ENCODE results near the gene SCNN1A. TPM values are rescaled to one million over a fixed set of nuclear protein-coding genes. Genes with fewer than 3 reads are reported as not detected.

The SCNN1A gene
- total and polyA plus RNA-seq, 2 donors (not counting 1 experiment from before 2014, with no cell fraction given) = under 0.01 to 0.05 TPM

DNA sequence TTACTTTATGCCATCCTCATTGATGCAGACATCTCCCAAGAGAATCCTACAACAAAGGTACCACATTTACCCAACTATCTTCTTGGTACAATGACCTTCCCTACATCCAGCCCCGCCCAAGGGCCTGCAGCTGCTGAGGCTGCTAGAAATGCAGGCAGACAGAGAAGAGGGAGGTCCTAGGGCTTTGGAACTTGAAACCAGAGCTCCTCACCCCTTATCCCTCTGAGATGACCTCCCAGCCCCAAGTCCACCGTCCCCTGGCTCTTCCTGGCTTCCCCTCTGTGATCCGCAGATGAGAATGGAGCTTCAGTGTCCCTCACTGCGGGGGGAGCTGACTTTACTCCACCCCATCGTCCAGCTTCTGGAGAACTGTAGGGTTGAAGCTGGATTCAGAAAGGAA lies 31.8 kb downstream of the SCNN1A start:
- H2AFZ ChIP-seq (ENCODE audit: low read length) = peak overlapping the region; percentile 34
- TF ChIP-seq, protein P1, sequence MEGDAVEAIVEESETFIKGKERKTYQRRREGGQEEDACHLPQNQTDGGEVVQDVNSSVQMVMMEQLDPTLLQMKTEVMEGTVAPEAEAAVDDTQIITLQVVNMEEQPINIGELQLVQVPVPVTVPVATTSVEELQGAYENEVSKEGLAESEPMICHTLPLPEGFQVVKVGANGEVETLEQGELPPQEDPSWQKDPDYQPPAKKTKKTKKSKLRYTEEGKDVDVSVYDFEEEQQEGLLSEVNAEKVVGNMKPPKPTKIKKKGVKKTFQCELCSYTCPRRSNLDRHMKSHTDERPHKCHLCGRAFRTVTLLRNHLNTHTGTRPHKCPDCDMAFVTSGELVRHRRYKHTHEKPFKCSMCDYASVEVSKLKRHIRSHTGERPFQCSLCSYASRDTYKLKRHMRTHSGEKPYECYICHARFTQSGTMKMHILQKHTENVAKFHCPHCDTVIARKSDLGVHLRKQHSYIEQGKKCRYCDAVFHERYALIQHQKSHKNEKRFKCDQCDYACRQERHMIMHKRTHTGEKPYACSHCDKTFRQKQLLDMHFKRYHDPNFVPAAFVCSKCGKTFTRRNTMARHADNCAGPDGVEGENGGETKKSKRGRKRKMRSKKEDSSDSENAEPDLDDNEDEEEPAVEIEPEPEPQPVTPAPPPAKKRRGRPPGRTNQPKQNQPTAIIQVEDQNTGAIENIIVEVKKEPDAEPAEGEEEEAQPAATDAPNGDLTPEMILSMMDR (conservative IDR thresholded peaks at IDR 0.05 in 1 of 2, IDR thresholded peaks at IDR 0.05 in 1 of 2; ENCODE audit: low read depth in 1 of 2, low read length in 2 of 2) = no peak
- TF ChIP-seq EZH2 (IDR thresholded peaks at IDR 0.05; ENCODE audit: low read length, missing control alignments) = no peak
- peaks cover 3% of the 10 kb centered on the region for H3K36me3 ChIP-seq (ENCODE audit: control insufficient read depth, insufficient read depth, low read length)
- H3K9ac ChIP-seq (ENCODE audit: insufficient read depth, low read length) = no peak overlapping the region
- no peak overlapping the region for H3K27ac ChIP-seq (ENCODE audit: insufficient read depth, low read length)
- H3K79me2 ChIP-seq (ENCODE audit: control insufficient read depth, insufficient read depth, low read length) = peaks cover 35% of the 10 kb centered on the region
- no peak for DNase-seq (ENCODE audit: low read depth in 2 of 2)
- no peaks in the 10 kb centered on the region for H4K20me1 ChIP-seq (ENCODE audit: control insufficient read depth, extremely low read depth, insufficient read depth, low read length)
- H3K27me3 ChIP-seq (ENCODE audit: control insufficient read depth, insufficient read depth, low read length) = no peaks in the 10 kb centered on the region
- peaks cover 28% of the 10 kb centered on the region for H3K4me1 ChIP-seq (ENCODE audit: control insufficient read depth, extremely low read depth, insufficient read depth, low read length)
- no peak overlapping the region for H3K4me2 ChIP-seq (ENCODE audit: extremely low read depth, insufficient read depth, low read length)
- no peaks in the 10 kb centered on the region for H3K9me3 ChIP-seq (ENCODE audit: control insufficient read depth, insufficient read depth, low read depth, low read length)
- H3K4me3 ChIP-seq (replicated peaks in 1 of 4; ENCODE audit: control extremely low read depth in 1 of 4, insufficient read depth in 1 of 4, low read depth in 3 of 4, low read length in 4 of 4) = no peak overlapping the region

DNA sequence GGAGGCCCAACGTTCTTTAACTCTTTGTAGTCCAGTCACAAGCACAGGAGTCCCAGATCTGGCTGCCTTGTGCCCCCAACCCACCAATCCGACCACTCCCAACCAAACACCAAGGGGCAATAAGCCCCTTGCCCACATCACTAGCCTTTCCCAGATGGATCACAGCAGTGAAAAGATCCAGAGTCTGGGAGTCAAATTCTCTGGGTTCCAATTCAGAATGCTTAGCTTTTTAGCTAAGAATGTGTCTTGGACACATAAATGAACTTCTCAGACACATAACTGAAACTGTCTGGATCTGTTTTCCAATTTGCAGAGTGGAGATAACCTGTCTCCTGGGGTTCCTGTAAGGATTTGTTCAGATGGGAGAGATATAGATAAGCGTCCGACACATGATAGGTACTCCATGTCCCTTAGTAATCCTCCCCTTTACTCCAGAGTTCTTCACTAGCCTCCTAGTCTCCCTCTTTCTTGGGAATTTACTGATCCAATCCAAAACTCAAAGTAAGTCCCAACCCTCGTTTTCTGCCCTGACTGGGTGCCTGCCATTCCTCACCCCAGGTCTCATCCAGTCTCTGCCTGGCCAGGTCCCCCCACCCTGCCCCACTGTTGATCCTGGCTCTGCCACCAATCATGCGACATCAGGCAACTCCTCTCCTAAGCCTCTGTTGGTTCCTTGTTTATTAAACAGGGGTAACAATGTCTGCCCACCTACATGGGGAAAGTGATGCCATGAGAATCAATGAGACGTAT lies 33.0 kb downstream of the SCNN1A start:
- Histone ChIP-seq H3K4me1 (ENCODE audit: control insufficient read depth, extremely low read depth, insufficient read depth, low read length) (peaks cover 36% of the 10 kb centered on the region), H3K9me3 (ENCODE audit: control insufficient read depth, insufficient read depth, low read depth, low read length) (no peaks in the 10 kb centered on the region), H3K36me3 (ENCODE audit: control insufficient read depth, insufficient read depth, low read length) (peaks cover 3% of the 10 kb centered on the region), H3K4me2 (ENCODE audit: extremely low read depth, insufficient read depth, low read length) (peak overlapping the region; percentile 77), H3K9ac (ENCODE audit: insufficient read depth, low read length) (peak overlapping the region; percentile 97), H3K27ac (ENCODE audit: insufficient read depth, low read length) (peak overlapping the region; percentile 99), H2AFZ (ENCODE audit: low read length) (peak overlapping the region; percentile 18), H3K27me3 (ENCODE audit: control insufficient read depth, insufficient read depth, low read length) (no peaks in the 10 kb centered on the region), H4K20me1 (ENCODE audit: control insufficient read depth, extremely low read depth, insufficient read depth, low read length) (peaks cover 2% of the 10 kb centered on the region), H3K4me3 (replicated peaks in 1 of 4; ENCODE audit: control extremely low read depth in 1 of 4, insufficient read depth in 1 of 4, low read depth in 3 of 4, low read length in 4 of 4) (peak overlapping the region; percentile 78 to 100 (median 94)), H3K79me2 (ENCODE audit: control insufficient read depth, insufficient read depth, low read length) (peaks cover 47% of the 10 kb centered on the region)
- TF ChIP-seq, protein P1 (conservative IDR thresholded peaks at IDR 0.05 in 1 of 2, IDR thresholded peaks at IDR 0.05 in 1 of 2; ENCODE audit: low read depth in 1 of 2, low read length in 2 of 2) = no peak
- TF ChIP-seq EZH2 (IDR thresholded peaks at IDR 0.05; ENCODE audit: low read length, missing control alignments) = no peak
- no peak for DNase-seq (ENCODE audit: low read depth in 2 of 2)

DNA sequence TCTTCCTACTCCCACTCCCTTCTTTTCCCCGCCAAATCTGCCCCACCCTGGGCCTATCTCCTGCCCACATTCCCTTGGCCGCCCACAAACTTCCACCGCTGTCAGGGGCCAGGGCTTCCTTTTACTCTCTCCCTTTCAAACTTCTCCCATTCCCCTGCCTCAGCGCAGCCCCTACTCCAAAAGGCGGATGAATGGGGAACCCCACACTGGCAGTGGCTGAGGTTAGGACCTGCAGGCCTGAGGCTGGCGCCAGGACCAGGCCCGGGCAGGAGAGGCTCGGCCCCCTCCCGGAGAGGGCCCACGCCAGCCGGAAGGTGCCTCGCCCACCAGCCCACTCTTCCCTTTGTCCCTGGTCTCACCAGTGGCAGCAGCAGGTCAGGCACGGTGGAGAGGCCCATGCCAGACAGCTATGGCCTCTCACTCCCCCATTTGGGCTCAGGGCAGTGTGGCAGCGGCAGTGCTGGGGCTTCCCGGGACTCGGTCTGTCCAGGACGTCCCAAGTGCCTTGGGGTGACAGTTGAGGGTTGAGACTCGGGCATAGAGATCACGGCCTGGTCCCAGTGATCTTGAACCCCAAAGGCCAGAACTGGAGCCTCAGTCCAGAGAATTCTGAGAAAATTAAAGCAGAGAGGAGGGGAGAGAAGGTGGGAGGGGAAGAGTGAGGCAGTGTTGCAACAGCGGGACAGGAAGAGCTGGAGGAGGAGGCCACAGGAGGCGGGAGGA lies 33.8 kb downstream of the SCNN1A start, which contains the start of gene TNFRSF1A:
Gene TNFRSF1A, minus strand, starts transcription at position 660 of the 723 bp plus-strand sequence. Its CDS starts 262 bp downstream, at position 398.
- peaks cover 2% of the 10 kb centered on the region for H4K20me1 ChIP-seq (ENCODE audit: control insufficient read depth, extremely low read depth, insufficient read depth, low read length)
- H3K27me3 ChIP-seq (ENCODE audit: control insufficient read depth, insufficient read depth, low read length) = no peaks in the 10 kb centered on the region
- peak within 1 kb of the TSS; percentile 98 for H3K4me2 ChIP-seq (ENCODE audit: extremely low read depth, insufficient read depth, low read length)
- no peaks in the 10 kb centered on the region for H3K9me3 ChIP-seq (ENCODE audit: control insufficient read depth, insufficient read depth, low read depth, low read length)
- H3K36me3 ChIP-seq (ENCODE audit: control insufficient read depth, insufficient read depth, low read length) = peaks cover 3% of the 10 kb centered on the region
- DNase-seq (ENCODE audit: low read depth in 2 of 2) = peak; percentile 83 to 90
- H3K79me2 ChIP-seq (ENCODE audit: control insufficient read depth, insufficient read depth, low read length) = peaks cover 54% of the 10 kb centered on the region
- H2AFZ ChIP-seq (ENCODE audit: low read length) = peak within 1 kb of the TSS; percentile 18
- peak within 1 kb of the TSS; percentile 97 for H3K9ac ChIP-seq (ENCODE audit: insufficient read depth, low read length)
- H3K27ac ChIP-seq (ENCODE audit: insufficient read depth, low read length) = peak within 1 kb of the TSS; percentile 99
- peak within 1 kb of the TSS; percentile 78 to 100 (median 94) for H3K4me3 ChIP-seq (replicated peaks in 1 of 4; ENCODE audit: control extremely low read depth in 1 of 4, insufficient read depth in 1 of 4, low read depth in 3 of 4, low read length in 4 of 4)
- TF ChIP-seq, protein P1 (conservative IDR thresholded peaks at IDR 0.05 in 1 of 2, IDR thresholded peaks at IDR 0.05 in 1 of 2; ENCODE audit: low read depth in 1 of 2, low read length in 2 of 2) = no peak
- no peak for TF ChIP-seq EZH2 (IDR thresholded peaks at IDR 0.05; ENCODE audit: low read length, missing control alignments)
- H3K4me1 ChIP-seq (ENCODE audit: control insufficient read depth, extremely low read depth, insufficient read depth, low read length) = peaks cover 42% of the 10 kb centered on the region
